Measurements from ENCODE around the gene SEC31A.

GRCh38 chr4:82797040-82797404, 93.9 kb downstream of the SEC31A start:
- TF ChIP-seq CTCF (IDR thresholded peaks at IDR 0.05 in 8 of 11, conservative IDR thresholded peaks at IDR 0.05 in 3 of 11) (no peak), POLR2A (IDR thresholded peaks at IDR 0.05) (no peak), POLR2AphosphoS5 (IDR thresholded peaks at IDR 0.05) (no peak)
